Measurements from ENCODE around the gene VIP.

Gene VIP

GRCh38 chr6:152783217-152783878, 32.8 kb downstream of the VIP start:
- DNase-seq (ENCODE audit: low spot score) = no peak

- DNase-seq (ENCODE audit: low spot score) = no peak
These were observed 44.1 kb downstream of the VIP start for GRCh38 chr6:152794696-152795095.

DNA sequence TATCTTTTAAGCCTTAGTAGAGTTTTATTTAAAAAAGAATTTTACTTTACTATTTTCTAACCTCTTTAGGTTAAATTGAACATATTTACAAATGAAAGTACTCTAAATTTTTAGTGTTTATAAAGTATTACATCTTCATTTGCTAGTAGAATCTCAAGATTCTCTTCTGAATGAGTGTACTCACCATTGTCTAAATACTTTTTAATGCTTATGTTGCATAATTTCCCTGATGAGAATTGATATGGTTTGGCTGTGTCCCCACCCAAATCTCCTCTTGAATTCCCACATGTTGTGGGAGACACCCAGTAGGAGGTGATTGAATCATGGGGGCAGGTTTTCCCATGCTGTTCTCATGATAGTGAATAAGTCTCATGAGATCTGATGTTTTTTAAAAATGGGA, 53.6 kb downstream of the VIP start:
- no peak for DNase-seq (ENCODE audit: low spot score)
